Subcutaneous adipose tissue (tissue), 4 donors: ENCODE results near the gene NOP56. TPM values are rescaled to one million over a fixed set of nuclear protein-coding genes. Genes with fewer than 3 reads are reported as not detected.

Experiments
- total RNA-seq, 4 donors: library from RNA; depleted of rRNA; stranded (reverse); fragments of >200 nt; gene quantifications; one replicate each; pipeline ENCODE4 v1.1.0, GENCODE V29; 2016
- TF ChIP-seq, protein P1 (sequence below): fragments of 450-650 bp; IDR thresholded peaks from one replicate; pipeline ENCODE4 v1.5.1; 2016; ENCODE audit warnings: low read depth, mild to moderate bottlenecking, control low read depth, antibody characterized with exemption, moderate library complexity

The NOP56 gene
- total RNA-seq, 4 donors from 2014 or later: 47.3 to 99.5 (median 59.3) TPM

DNA sequence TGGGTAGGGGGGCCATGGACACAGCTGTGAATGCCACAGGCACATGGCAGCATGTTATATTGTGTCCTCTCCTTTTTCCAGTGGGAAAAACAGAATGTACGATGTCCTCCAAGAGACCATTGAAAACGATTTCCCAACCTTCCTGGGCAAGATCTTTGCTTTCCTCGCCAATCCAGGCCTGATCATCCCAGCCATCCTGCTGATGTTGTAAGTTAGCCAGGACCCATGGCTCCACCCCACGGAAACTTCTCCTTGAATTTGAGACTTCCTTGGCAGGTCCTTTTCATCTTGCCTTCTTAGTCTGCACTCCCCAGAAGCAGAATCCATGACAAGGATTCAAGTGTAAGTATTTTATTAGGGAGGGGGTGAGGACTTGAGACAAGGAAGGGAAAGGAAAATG is 28.2 kb upstream of the NOP56 start:
- TF ChIP-seq, protein P1, sequence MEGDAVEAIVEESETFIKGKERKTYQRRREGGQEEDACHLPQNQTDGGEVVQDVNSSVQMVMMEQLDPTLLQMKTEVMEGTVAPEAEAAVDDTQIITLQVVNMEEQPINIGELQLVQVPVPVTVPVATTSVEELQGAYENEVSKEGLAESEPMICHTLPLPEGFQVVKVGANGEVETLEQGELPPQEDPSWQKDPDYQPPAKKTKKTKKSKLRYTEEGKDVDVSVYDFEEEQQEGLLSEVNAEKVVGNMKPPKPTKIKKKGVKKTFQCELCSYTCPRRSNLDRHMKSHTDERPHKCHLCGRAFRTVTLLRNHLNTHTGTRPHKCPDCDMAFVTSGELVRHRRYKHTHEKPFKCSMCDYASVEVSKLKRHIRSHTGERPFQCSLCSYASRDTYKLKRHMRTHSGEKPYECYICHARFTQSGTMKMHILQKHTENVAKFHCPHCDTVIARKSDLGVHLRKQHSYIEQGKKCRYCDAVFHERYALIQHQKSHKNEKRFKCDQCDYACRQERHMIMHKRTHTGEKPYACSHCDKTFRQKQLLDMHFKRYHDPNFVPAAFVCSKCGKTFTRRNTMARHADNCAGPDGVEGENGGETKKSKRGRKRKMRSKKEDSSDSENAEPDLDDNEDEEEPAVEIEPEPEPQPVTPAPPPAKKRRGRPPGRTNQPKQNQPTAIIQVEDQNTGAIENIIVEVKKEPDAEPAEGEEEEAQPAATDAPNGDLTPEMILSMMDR: no peak

GRCh38 chr20:2625062-2625461 is 27.4 kb upstream of the NOP56 start:
- TF ChIP-seq, protein P1: no peak

DNA sequence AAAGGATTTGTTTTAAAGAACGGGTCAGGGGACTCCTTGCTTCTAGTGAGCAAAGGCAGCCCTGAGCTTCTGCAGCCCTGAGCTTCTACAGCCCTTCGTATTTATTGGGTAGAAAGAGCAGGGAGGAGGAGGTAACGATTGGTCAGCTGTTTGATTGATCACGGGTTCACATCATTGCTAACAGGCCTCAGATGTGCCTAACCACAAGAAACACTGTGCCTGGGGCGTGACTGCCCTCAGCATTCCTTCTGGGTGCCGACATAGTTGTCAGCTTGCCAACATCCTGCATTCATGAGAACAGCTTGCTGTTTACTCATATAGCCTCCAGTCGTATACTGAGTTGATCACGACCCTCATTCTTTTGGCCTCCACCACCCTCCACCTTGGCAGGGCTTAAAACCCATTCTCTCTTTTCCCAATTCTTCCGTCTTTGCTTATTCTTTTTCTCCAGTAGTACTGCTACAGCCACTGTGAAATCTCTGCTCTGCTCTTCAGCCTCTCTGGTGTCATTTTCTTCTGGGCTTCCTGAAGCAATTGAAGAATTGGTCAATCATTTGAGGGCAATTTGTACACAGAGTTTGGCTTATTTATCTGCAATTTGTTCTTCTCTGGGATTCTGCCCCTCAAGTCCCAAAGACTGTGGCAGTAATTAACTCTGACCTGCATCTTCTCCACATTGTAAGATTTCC is 25.4 kb upstream of the NOP56 start:
- TF ChIP-seq, protein P1: no peak

DNA sequence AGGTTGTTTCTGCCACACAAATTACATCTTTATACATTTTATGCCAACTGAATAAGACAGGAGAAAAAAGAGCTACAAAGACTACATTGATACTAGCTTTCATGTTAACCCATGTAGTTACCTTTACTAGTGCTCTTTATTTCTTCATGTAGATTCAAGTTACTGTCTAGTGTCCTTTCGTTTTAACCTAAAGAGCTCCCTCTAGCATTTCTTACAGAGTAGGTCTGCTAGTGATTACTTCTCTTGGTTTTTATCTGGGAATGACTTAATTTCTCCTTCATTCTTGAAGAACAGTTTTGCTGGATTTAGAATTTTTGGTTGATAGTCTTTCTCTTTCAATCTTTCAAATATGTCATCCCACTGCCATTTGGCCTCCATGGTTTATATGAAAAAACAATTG is 21.2 kb upstream of the NOP56 start:
- TF ChIP-seq, protein P1: no peak

DNA sequence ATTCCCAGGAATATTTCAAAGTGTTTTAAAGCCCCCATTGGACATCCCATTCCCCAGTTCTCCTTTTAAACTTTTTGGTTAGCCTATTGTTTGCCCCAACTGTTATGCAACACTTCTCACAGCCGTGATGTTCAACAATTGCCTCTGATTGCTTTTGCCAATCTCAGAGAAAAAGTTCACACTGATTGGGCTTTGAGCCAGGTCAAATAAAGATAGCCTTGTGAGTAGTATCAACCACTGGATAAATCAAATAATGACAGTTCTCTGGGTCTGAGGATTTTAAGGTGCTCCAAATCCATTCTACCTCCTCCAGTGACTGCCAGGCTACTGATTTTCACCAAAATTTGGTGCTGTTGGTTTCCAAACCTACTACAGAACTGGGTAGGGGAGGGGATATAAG is 19.1 kb upstream of the NOP56 start:
- TF ChIP-seq, protein P1: no peak

DNA sequence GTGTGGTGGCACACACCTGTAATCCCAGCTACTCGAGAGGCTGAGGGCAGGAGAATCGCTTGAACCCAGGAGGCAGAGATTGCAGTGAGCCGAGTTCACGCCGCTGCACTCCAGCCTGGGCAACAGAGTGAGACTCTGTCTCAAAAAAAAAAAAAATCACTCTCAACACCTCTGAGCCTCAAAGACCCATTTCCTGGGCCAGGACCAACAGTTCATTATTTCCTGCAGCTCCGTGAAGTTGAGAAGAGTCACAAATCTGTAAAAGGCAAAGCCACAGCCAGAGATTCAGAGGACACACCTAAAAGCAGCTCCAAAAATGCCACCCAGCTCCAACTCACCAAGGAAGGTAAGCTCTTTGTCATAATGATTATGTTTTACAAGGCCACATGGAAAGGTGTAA is 15.2 kb upstream of the NOP56 start:
- TF ChIP-seq, protein P1: no peak

DNA sequence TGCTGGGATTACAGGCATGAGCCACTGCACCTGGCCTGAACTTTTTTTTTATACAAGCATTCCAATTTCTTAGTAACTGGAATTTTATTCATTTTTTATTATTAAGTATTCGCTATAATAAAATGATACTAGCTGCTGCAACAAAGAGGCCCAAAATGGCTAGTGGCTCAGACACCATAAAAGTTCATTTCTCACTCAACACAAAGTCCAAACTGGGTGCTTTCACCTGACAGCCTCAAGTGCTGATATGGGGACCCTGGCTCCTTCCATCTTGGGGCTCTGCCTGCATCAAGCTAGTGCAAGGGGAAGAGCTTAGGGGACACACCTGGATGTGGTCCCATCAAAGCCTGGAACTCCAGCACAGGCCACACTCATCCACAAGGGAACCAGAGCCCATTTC is 12.2 kb upstream of the NOP56 start:
- TF ChIP-seq, protein P1: no peak
